GM12878 (cell line): ENCODE measurements around the gene RND1.
"Not testable (repeated sequence)": the region's sequence is repeated elsewhere in the genome, so short reads cannot be mapped to it uniquely, and the experiment has no call there.

Experiments
- CEBPZ ChIP-seq: fragments of 150-350 bp; IDR thresholded peaks from 2 replicates; pipeline ENCODE4 v1.6.1; 2016; ENCODE audit warnings: low read depth, low read length
- CTCF ChIP-seq, 3 experiments: IDR thresholded peaks in 2 of 3; conservative IDR thresholded peaks in 1 of 3; 2 replicates each; pipeline ENCODE4 v1.5.1; 2011; ENCODE audit warnings: low read depth in 3 of 3, low read length in 3 of 3, mild to moderate bottlenecking in 3 of 3, control low read depth in 2 of 3, moderate library complexity in 2 of 3, inconsistent platforms in 1 of 3, mixed read lengths in 1 of 3; ENCODE audit not compliant: control insufficient read depth in 2 of 3, insufficient read depth in 1 of 3; ENCODE audit errors: extremely low read depth in 1 of 3
- E2F8 ChIP-seq: fragments of 450-650 bp; IDR thresholded peaks from 2 replicates; pipeline ENCODE4 v1.6.1; 2018; ENCODE audit warnings: mild to moderate bottlenecking, low read depth, moderate library complexity; ENCODE audit not compliant: partially characterized antibody
- EP300 ChIP-seq, 2 experiments: fragments of 150-350 bp in 1 of 2; IDR thresholded peaks; 2 replicates each; pipeline ENCODE4 v1.6.1; 2011 to 2012; ENCODE audit warnings: low read depth in 2 of 2, low read length in 2 of 2, borderline replicate concordance in 1 of 2, improper control_type of control experiment in 1 of 2, inconsistent platforms in 1 of 2; ENCODE audit not compliant: control insufficient read depth in 1 of 2
- EZH2 ChIP-seq: IDR thresholded peaks from 2 replicates; pipeline ENCODE4 v1.6.1; 2012; ENCODE audit warnings: low read depth, mild to moderate bottlenecking, control low read depth, inconsistent platforms, low read length, borderline replicate concordance; ENCODE audit not compliant: control insufficient read depth
- HCFC1 ChIP-seq: fragments of 150-350 bp; IDR thresholded peaks from 2 replicates; pipeline ENCODE4 v1.6.1; 2014; ENCODE audit warnings: low read length
- MLLT1 ChIP-seq: fragments of 450-650 bp; IDR thresholded peaks from 2 replicates; pipeline ENCODE4 v1.6.1; 2016; ENCODE audit warnings: mild to moderate bottlenecking
- MXI1 ChIP-seq: fragments of 150-350 bp; IDR thresholded peaks from 2 replicates; pipeline ENCODE4 v1.6.1; 2011; ENCODE audit warnings: low read depth, mild to moderate bottlenecking, inconsistent platforms, low read length, improper control_type of control experiment
- REST ChIP-seq: IDR thresholded peaks from 2 replicates; pipeline ENCODE4 v1.6.1; 2012; ENCODE audit warnings: mild to moderate bottlenecking, low read depth, low read length
- TCF12 ChIP-seq: IDR thresholded peaks from 2 replicates; pipeline ENCODE4 v1.6.1; 2011; ENCODE audit warnings: low read depth, mild to moderate bottlenecking, low read length
- USF2 ChIP-seq: IDR thresholded peaks from 2 replicates; pipeline ENCODE4 v1.6.1; 2011; ENCODE audit warnings: low read depth, low read length, improper control_type of control experiment, borderline replicate concordance

- not testable (repeated sequence) for TF ChIP-seq EP300 (IDR thresholded peaks at IDR 0.05; ENCODE audit: borderline replicate concordance in 1 of 2, control insufficient read depth in 1 of 2, low read depth in 2 of 2, low read length in 2 of 2); MXI1; USF2; CEBPZ; E2F8; MLLT1; EZH2; TCF12; HCFC1; CTCF (IDR thresholded peaks at IDR 0.05 in 2 of 3, conservative IDR thresholded peaks at IDR 0.05 in 1 of 3; ENCODE audit: control insufficient read depth in 2 of 3, extremely low read depth in 1 of 3, insufficient read depth in 1 of 3, low read depth in 3 of 3, low read length in 3 of 3); REST
Measured at GRCh38 chr12:48842021-48842420, 23.6 kb downstream of the RND1 start.
